ENCODE data around the gene NPC1L1. TPM values are rescaled to one million over a fixed set of nuclear protein-coding genes. Genes with fewer than 3 reads are reported as not detected.
A peak's percentile ranks its signal among the peaks of the same experiment; 100 is the strongest.

The NPC1L1 gene
- total and polyA plus RNA-seq, 2 donors from 2014 or later = 0.88 to 2.4 TPM

GRCh38 chr7:44566680-44567079 is 25.6 kb upstream of the NPC1L1 start:
- H3K9me3 ChIP-seq (ENCODE audit: control insufficient read depth in 2 of 3, insufficient read depth in 1 of 3, low read length in 3 of 3) = no peaks in the 10 kb centered on the region
- H3K27me3 ChIP-seq (ENCODE audit: control insufficient read depth, insufficient read depth, low read length) = no peaks in the 10 kb centered on the region
- intact Hi-C loops (cut with DNase I) = no loop called here
- no peak overlapping the region for H3K9ac ChIP-seq (ENCODE audit: low read length in 3 of 3)
- peaks cover 0 to 14% (median 0%) of the 10 kb centered on the region in 3 donors for H3K4me1 ChIP-seq (ENCODE audit: control insufficient read depth in 2 of 3, insufficient read depth in 2 of 3, low read depth in 1 of 3, low read length in 3 of 3)
- no peak for TF ChIP-seq CTCF (IDR thresholded peaks at IDR 0.05; ENCODE audit: borderline replicate concordance, extremely low read depth, insufficient read depth)
- no peak overlapping the region for H3K4me3 ChIP-seq (ENCODE audit: low read length in 3 of 3)
- H3K27ac ChIP-seq (ENCODE audit: low read depth in 2 of 2, low read length in 2 of 2) = no peak overlapping the region
- DNase-seq = no peak
- H3K36me3 ChIP-seq (ENCODE audit: control insufficient read depth in 2 of 3, insufficient read depth in 3 of 3, low read length in 3 of 3) = peaks cover 21 to 61% (median 50%) of the 10 kb centered on the region in 3 donors
- FAIRE-seq = no peak

DNA sequence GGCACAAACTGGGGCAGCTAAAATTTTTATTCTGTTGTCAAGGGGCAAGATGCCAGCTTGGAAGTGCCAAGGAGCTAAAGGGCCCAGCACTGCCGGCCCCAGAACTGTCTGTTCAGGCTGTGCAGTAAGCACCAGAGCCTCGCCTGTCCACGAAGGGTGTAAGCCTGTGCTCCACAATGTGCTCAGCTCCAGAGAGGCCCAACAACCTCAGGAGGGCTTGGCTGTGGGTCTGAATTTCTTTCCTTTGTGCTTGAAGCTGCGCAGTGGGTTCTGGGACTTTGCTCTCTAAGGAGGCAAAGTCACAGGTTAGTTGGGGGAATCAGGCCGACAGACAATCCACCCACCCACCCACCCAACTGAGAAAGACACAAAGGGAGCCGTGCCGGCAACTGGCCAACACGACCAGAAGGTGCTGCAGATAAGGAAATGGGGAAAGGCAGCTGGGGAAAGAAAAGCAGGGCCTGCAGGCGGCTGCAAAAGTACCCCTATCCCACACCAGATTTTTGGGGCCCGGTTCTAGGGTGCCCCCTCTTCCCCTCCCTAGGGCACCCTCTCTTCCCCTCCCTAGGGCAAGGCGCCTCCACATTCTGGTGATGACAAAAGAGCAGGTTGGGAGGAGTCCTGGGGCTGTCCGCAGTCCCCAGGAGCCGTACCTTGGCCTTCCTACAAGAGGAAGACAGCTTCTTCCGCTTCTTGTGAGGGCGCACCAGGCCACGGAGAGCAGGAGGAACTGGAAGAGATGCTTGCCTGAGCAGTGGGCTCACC is 24.8 kb upstream of the NPC1L1 start:
- Histone ChIP-seq H3K4me1 (ENCODE audit: control insufficient read depth in 2 of 3, insufficient read depth in 2 of 3, low read depth in 1 of 3, low read length in 3 of 3) (peaks cover 0 to 15% (median 0%) of the 10 kb centered on the region in 3 donors), H3K27me3 (ENCODE audit: control insufficient read depth, insufficient read depth, low read length) (no peaks in the 10 kb centered on the region), H3K9me3 (ENCODE audit: control insufficient read depth in 2 of 3, insufficient read depth in 1 of 3, low read length in 3 of 3) (no peaks in the 10 kb centered on the region), H3K27ac (ENCODE audit: low read depth in 2 of 2, low read length in 2 of 2) (no peak overlapping the region), H3K4me3 (ENCODE audit: low read length in 3 of 3) (no peak overlapping the region), H3K9ac (ENCODE audit: low read length in 3 of 3) (no peak overlapping the region), H3K36me3 (ENCODE audit: control insufficient read depth in 2 of 3, insufficient read depth in 3 of 3, low read length in 3 of 3) (peaks cover 17 to 55% (median 45%) of the 10 kb centered on the region in 3 donors)
- intact Hi-C loops (cut with DNase I) = no loop called here
- FAIRE-seq (no peak), DNase-seq (no peak)
- TF ChIP-seq CTCF (IDR thresholded peaks at IDR 0.05; ENCODE audit: borderline replicate concordance, extremely low read depth, insufficient read depth) = no peak

GRCh38 chr7:44565097-44565794 is 24.1 kb upstream of the NPC1L1 start:
- DNase-seq (peak; percentile 47 to 83 (median 62)), FAIRE-seq (no peak)
- no peaks in the 10 kb centered on the region for H3K27me3 ChIP-seq (ENCODE audit: control insufficient read depth, insufficient read depth, low read length)
- H3K4me1 ChIP-seq (ENCODE audit: control insufficient read depth in 2 of 3, insufficient read depth in 2 of 3, low read depth in 1 of 3, low read length in 3 of 3) = peaks cover 0 to 12% (median 0%) of the 10 kb centered on the region in 3 donors
- H3K27ac ChIP-seq (ENCODE audit: low read depth in 2 of 2, low read length in 2 of 2) = no peak overlapping the region
- H3K4me3 ChIP-seq (ENCODE audit: low read length in 3 of 3) = no peak overlapping the region
- H3K36me3 ChIP-seq (ENCODE audit: control insufficient read depth in 2 of 3, insufficient read depth in 3 of 3, low read length in 3 of 3) = peaks cover 14 to 49% (median 39%) of the 10 kb centered on the region in 3 donors
- TF ChIP-seq CTCF (IDR thresholded peaks at IDR 0.05; ENCODE audit: borderline replicate concordance, extremely low read depth, insufficient read depth) = peak; percentile 92
- no peak overlapping the region for H3K9ac ChIP-seq (ENCODE audit: low read length in 3 of 3)
- H3K9me3 ChIP-seq (ENCODE audit: control insufficient read depth in 2 of 3, insufficient read depth in 1 of 3, low read length in 3 of 3) = no peaks in the 10 kb centered on the region
- intact Hi-C loops (cut with DNase I) = no loop called here
